HepG2 (cell line): ENCODE data around the gene BIN1. TPM values are rescaled to one million over a fixed set of nuclear protein-coding genes. Genes with fewer than 3 reads are reported as not detected.
A peak's percentile ranks its signal among the peaks of the same experiment; 100 is the strongest.

ENCODE experiments used
- ARID5B ChIP-seq: IDR thresholded peaks from 2 replicates; pipeline ENCODE4 v1.4.0; 2020; ENCODE audit warnings: mild to moderate bottlenecking, missing genetic modification reagents
- BCL6 ChIP-seq: IDR thresholded peaks from 2 replicates; pipeline ENCODE4 v1.6.1; 2016; ENCODE audit warnings: missing genetic modification reagents, missing compliant biosample characterization
- CEBPB ChIP-seq: IDR thresholded peaks from 2 replicates; pipeline ENCODE4 v1.6.1; 2011; ENCODE audit warnings: low read depth, low read length, improper control_type of control experiment, borderline replicate concordance
- NR2F2 ChIP-seq: IDR thresholded peaks from 2 replicates; pipeline ENCODE4 v1.6.1; 2012; ENCODE audit warnings: low read depth, inconsistent platforms, borderline replicate concordance
- RNF219 ChIP-seq: sonication (generic); formaldehyde crosslinking; IDR thresholded peaks from 2 replicates; pipeline ENCODE4 v1.5.0; 2020; ENCODE audit warnings: mild to moderate bottlenecking, missing genetic modification reagents
- TFAP4 ChIP-seq: sonication (generic); IDR thresholded peaks from 2 replicates; pipeline ENCODE4 v1.6.1; 2016; ENCODE audit warnings: low read depth, borderline replicate concordance
- ZBTB33 ChIP-seq: sonication (generic); formaldehyde crosslinking; IDR thresholded peaks from 2 replicates; pipeline ENCODE4 v1.4.0; 2020; ENCODE audit warnings: missing genetic modification reagents
- ZBTB7A ChIP-seq: sonication (generic); formaldehyde crosslinking; IDR thresholded peaks from 2 replicates; pipeline ENCODE4 v1.8.0; 2022; ENCODE audit warnings: mild to moderate bottlenecking, missing genetic modification reagents
- ZFY ChIP-seq: sonication (generic); formaldehyde crosslinking; IDR thresholded peaks from 2 replicates; pipeline ENCODE4 v1.4.0; 2020; ENCODE audit warnings: missing genetic modification reagents
- ZNF331 ChIP-seq: sonication (generic); formaldehyde crosslinking; IDR thresholded peaks from 2 replicates; pipeline ENCODE4 v1.4.0; 2020; ENCODE audit warnings: missing genetic modification reagents
- ZNF512B ChIP-seq: sonication (generic); formaldehyde crosslinking; IDR thresholded peaks from 2 replicates; pipeline ENCODE4 v1.5.1; 2020; ENCODE audit warnings: missing genetic modification reagents, mild to moderate bottlenecking, borderline replicate concordance
- ZNF580 ChIP-seq: IDR thresholded peaks from 2 replicates; pipeline ENCODE4 v1.6.1; 2016; ENCODE audit warnings: low read depth, borderline replicate concordance
- ZNF670 ChIP-seq: sonication (generic); formaldehyde crosslinking; IDR thresholded peaks from 2 replicates; pipeline ENCODE4 v1.8.0; 2022; ENCODE audit warnings: mild to moderate bottlenecking, missing genetic modification reagents, borderline replicate concordance
- ZNF724P ChIP-seq: sonication (generic); formaldehyde crosslinking; IDR thresholded peaks from 2 replicates; pipeline ENCODE4 v1.8.0; 2022; ENCODE audit warnings: missing genetic modification reagents, borderline replicate concordance
- ZNF761 ChIP-seq: sonication (generic); formaldehyde crosslinking; conservative IDR thresholded peaks from 2 replicates; pipeline ENCODE4 v1.4.0; 2020; ENCODE audit warnings: mild to moderate bottlenecking, missing genetic modification reagents
- ZNF788 ChIP-seq: sonication (generic); formaldehyde crosslinking; IDR thresholded peaks from 2 replicates; pipeline ENCODE4 v1.5.0; 2020; ENCODE audit warnings: mild to moderate bottlenecking, missing genetic modification reagents, borderline replicate concordance
- polyA plus RNA-seq, 8 experiments: library from polyadenylated mRNA; depleted of rRNA in 3 of 8; stranded (reverse) in 7 of 8; unstranded in 1 of 8; fragments of >200 nt; fragmentation: Illumina TruSeq in 4 of 8; extraction: Trizol in 4 of 8; gene quantifications; 2 replicates each; pipeline versions ENCODE4 v1.2.1 to v1.2.3, GENCODE V29; 2011 to 2016; ENCODE audit warnings: low read depth in 4 of 8, missing spikeins in 1 of 8, mixed read lengths in 1 of 8; ENCODE audit not compliant: insufficient read depth in 1 of 8
- total RNA-seq, 5 experiments: library from RNA; depleted of rRNA; stranded (reverse); fragments of >200 nt; fragmentation: Illumina TruSeq; extraction: Trizol; gene quantifications; 2 replicates each; pipeline ENCODE4 v1.2.3, GENCODE V29; 2016; ENCODE audit warnings: low read depth in 1 of 5

BIN1 gene
- total and polyA plus RNA-seq, 2 of the 13 experiments (the other 11 are each of a cell fraction or from before 2014, with no cell fraction given) = 0.93 to 1.2 TPM

- TF ChIP-seq ZBTB7A (CRISPR knock-in tag) (peak; percentile 72; the same call in 1 of the 2 replicates), BCL6 (CRISPR knock-in tag) (peak; percentile 50), ZNF670 (CRISPR knock-in tag) (peak; percentile 70; the same call in 1 of the 2 replicates), ZNF580 (CRISPR knock-in tag) (peak; percentile 51; the same call in 1 of the 2 replicates), NR2F2 (no peak), ARID5B (CRISPR knock-in tag) (peak; percentile 79), ZNF512B (CRISPR knock-in tag) (no peak), ZNF788 (CRISPR knock-in tag) (peak; percentile 42; the same call in 1 of the 2 replicates), ZNF724P (CRISPR knock-in tag) (peak; percentile 35; the same call in 1 of the 2 replicates), ZFY (CRISPR knock-in tag) (peak; percentile 82), RNF219 (CRISPR knock-in tag) (no peak), CEBPB (no peak), ZBTB33 (peak; percentile 43; the same call in 1 of the 2 replicates), TFAP4 (0 out of 2 replicates have a peak, but pooled peaks have one; percentile 76), ZNF761 (no peak), ZNF331 (CRISPR knock-in tag) (peak; percentile 52; the same call in 1 of the 2 replicates)
These were observed 42.2 kb downstream of the BIN1 start (continued) for GRCh38 chr2:127064642-127065250.
